NCI-H1417 (cell line): Measurements from ENCODE around the gene TAF4.

Source experiments
- DNase-seq, 3 experiments: peaks; one replicate each; lab custom pipeline; 2025; lab: John Stamatoyannopoulos, UW

Gene TAF4

GRCh38 chr20:61942526-61942925, 123.2 kb downstream of the TAF4 start:
- DNase-seq, result no peak

- no peak for DNase-seq
These were observed 123.8 kb downstream of the TAF4 start for GRCh38 chr20:61941721-61942405.

GRCh38 chr20:61940976-61941720, 124.5 kb downstream of the TAF4 start:
- peak in 1 of 3 experiments; percentile 49 for DNase-seq

- no peak for DNase-seq
These were observed 125.2 kb downstream of the TAF4 start for GRCh38 chr20:61940491-61940890.

GRCh38 chr20:61939691-61940360, 125.9 kb downstream of the TAF4 start:
- no peak for DNase-seq

GRCh38 chr20:61938839-61939690, 126.6 kb downstream of the TAF4 start:
- DNase-seq, result no peak

- DNase-seq, result peak in 1 of 3 experiments; percentile 18
These were observed 127.5 kb downstream of the TAF4 start for GRCh38 chr20:61937963-61938838.

GRCh38 chr20:61937146-61937962, 128.3 kb downstream of the TAF4 start:
- DNase-seq, result peak in 1 of 3 experiments; percentile 46

- no peak for DNase-seq
These were observed 129.0 kb downstream of the TAF4 start for GRCh38 chr20:61936701-61937131.

- no peak for DNase-seq
These were observed 129.6 kb downstream of the TAF4 start for GRCh38 chr20:61935926-61936700.

GRCh38 chr20:61934716-61935530, 130.8 kb downstream of the TAF4 start:
- DNase-seq, result no peak

- no peak for DNase-seq
These were observed 131.5 kb downstream of the TAF4 start for GRCh38 chr20:61933951-61934715.

- peak in 1 of 3 experiments; percentile 14 for DNase-seq
These were observed 132.2 kb downstream of the TAF4 start for GRCh38 chr20:61933481-61933950.

- peak in 1 of 3 experiments; percentile 28 for DNase-seq
These were observed 132.8 kb downstream of the TAF4 start for GRCh38 chr20:61932711-61933480.

- DNase-seq, result no peak
These were observed 133.5 kb downstream of the TAF4 start for GRCh38 chr20:61932199-61932592.

GRCh38 chr20:61931476-61932198, 134.0 kb downstream of the TAF4 start:
- DNase-seq, result no peak
